Upper lobe of left lung (tissue), 6 donors: ENCODE data around the gene ZNF831. TPM values are rescaled to one million over a fixed set of nuclear protein-coding genes. Genes with fewer than 3 reads are reported as not detected.

Experiments
- ATAC-seq, 2 donors: fragments of 200-7000 bp; cut with Tn5 transposase; one replicate each; pipeline ENCODE4 v1.9.1; 2022; ENCODE audit warnings: mild to moderate bottlenecking in 2 of 2, moderate library complexity in 2 of 2; ENCODE audit not compliant: low FRiP score in 2 of 2
- DNase-seq, 2 donors: peaks; one replicate each; pipeline ENCODE4 v3.0.0-alpha.2; 2019 to 2020
- H3K27ac ChIP-seq, 4 donors: fragments of 200-600 bp; sonication (generic); one replicate each; pipeline ENCODE4 v1.5.1; 2016 to 2019
- H3K27me3 ChIP-seq, 4 donors: fragments of 200-600 bp; sonication (generic); one replicate each; pipeline ENCODE4 v1.5.1; 2017 to 2019
- H3K36me3 ChIP-seq, 4 donors: fragments of 200-600 bp; sonication (generic); one replicate each; pipeline ENCODE4 v1.5.1; 2016 to 2019
- H3K4me1 ChIP-seq, 4 donors: fragments of 200-600 bp; sonication (generic); one replicate each; pipeline ENCODE4 v1.5.1; 2018 to 2019
- H3K4me3 ChIP-seq, 4 donors: fragments of 200-600 bp; sonication (generic); one replicate each; pipeline ENCODE4 v1.5.1; 2017 to 2019; ENCODE audit warnings: mild to moderate bottlenecking in 2 of 4, moderate library complexity in 1 of 4
- H3K9me3 ChIP-seq, 4 donors: fragments of 200-600 bp; sonication (generic); one replicate each; pipeline ENCODE4 v1.5.1; 2018 to 2019
- CTCF ChIP-seq, 6 experiments: fragments of 450-650 bp in 4 of 6; fragments of 200-600 bp in 2 of 6; sonication (generic) in 2 of 6; IDR thresholded peaks; one replicate each; pipeline ENCODE4 v1.5.1; 2016 to 2019; ENCODE audit warnings: antibody characterized with exemption in 6 of 6
- EP300 ChIP-seq, 4 donors: sonication (generic); formaldehyde crosslinking; IDR thresholded peaks; one replicate each; pipeline ENCODE4 v1.5.1; 2017; ENCODE audit warnings: antibody characterized with exemption in 4 of 4, control low read depth in 2 of 4
- POLR2A ChIP-seq, 4 donors: fragments of 450-650 bp; IDR thresholded peaks; one replicate each; pipeline ENCODE4 v1.5.1; 2016 to 2017; ENCODE audit warnings: antibody characterized with exemption in 4 of 4, mild to moderate bottlenecking in 2 of 4
- POLR2AphosphoS5 ChIP-seq, 2 donors: sonication (generic); formaldehyde crosslinking; IDR thresholded peaks; one replicate each; pipeline ENCODE4 v1.5.1; 2017; ENCODE audit warnings: antibody characterized with exemption in 2 of 2
- WGBS, 2 donors: methylation state at CpG; one replicate each; pipeline ENCODE4 v1.1.5; 2017 to 2018; 5-methylcytosine and 5-hydroxymethylcytosine counted together
- total RNA-seq, 6 donors: library from RNA; depleted of rRNA in 4 of 6; stranded (reverse); fragments of >200 nt in 4 of 6; gene quantifications; one replicate each; pipeline versions ENCODE4 v1.1.0 to v1.2.1, GENCODE V29; 2016 to 2021
- donor health status: DM: no; HTN: no; CAD: no; lungs with moderate emphysema.
- donor health status: DM: no; HTN: yes; CAD: no; lungs with severe emphysema.

The ZNF831 gene
- total RNA-seq, 6 donors from 2014 or later, result 0.98 to 6.2 (median 2.8) TPM

GRCh38 chr20:59211208-59211765, 47.7 kb downstream of the ZNF831 start:
- Histone ChIP-seq H3K4me1 (peaks cover 0 to 4% (median 0%) of the 10 kb centered on the region in 4 donors), H3K36me3 (no peaks in the 10 kb centered on the region), H3K4me3 (no peak overlapping the region), H3K27ac (no peak overlapping the region), H3K9me3 (no peaks in the 10 kb centered on the region), H3K27me3 (no peaks in the 10 kb centered on the region)
- DNase-seq (no peak), ATAC-seq (no peak)
- WGBS, 2 donors, result 69 to 76% methylated on average over 7 of the region's 7 CpGs
- TF ChIP-seq EP300 (IDR thresholded peaks at IDR 0.05) (no peak), POLR2AphosphoS5 (IDR thresholded peaks at IDR 0.05) (no peak), CTCF (IDR thresholded peaks at IDR 0.05) (no peak), POLR2A (IDR thresholded peaks at IDR 0.05) (no peak)

GRCh38 chr20:59214073-59214472, 50.5 kb downstream of the ZNF831 start:
- no peak for ATAC-seq
- Histone ChIP-seq H3K36me3 (no peaks in the 10 kb centered on the region), H3K27me3 (no peaks in the 10 kb centered on the region), H3K4me1 (no peaks in the 10 kb centered on the region), H3K9me3 (no peaks in the 10 kb centered on the region), H3K27ac (no peak overlapping the region), H3K4me3 (no peak overlapping the region)
- DNase-seq, result no peak
- 57 to 75% methylated on average over 4 of the region's 4 CpGs for WGBS, 2 donors
- no peak for TF ChIP-seq EP300 (IDR thresholded peaks at IDR 0.05)
- no peak for TF ChIP-seq POLR2A (IDR thresholded peaks at IDR 0.05)
- TF ChIP-seq CTCF (IDR thresholded peaks at IDR 0.05), result no peak
- TF ChIP-seq POLR2AphosphoS5 (IDR thresholded peaks at IDR 0.05), result no peak

GRCh38 chr20:59214606-59215547, 51.3 kb downstream of the ZNF831 start:
- H3K27me3 ChIP-seq, result no peaks in the 10 kb centered on the region
- WGBS, 2 donors, result 71 to 72% methylated on average over 11 of the region's 11 CpGs
- no peak for TF ChIP-seq CTCF (IDR thresholded peaks at IDR 0.05)
- TF ChIP-seq POLR2A (IDR thresholded peaks at IDR 0.05), result no peak
- TF ChIP-seq EP300 (IDR thresholded peaks at IDR 0.05), result no peak
- TF ChIP-seq POLR2AphosphoS5 (IDR thresholded peaks at IDR 0.05), result no peak
- H3K9me3 ChIP-seq, result no peaks in the 10 kb centered on the region
- H3K4me1 ChIP-seq, result no peaks in the 10 kb centered on the region
- H3K27ac ChIP-seq, result no peak overlapping the region
- no peak for ATAC-seq
- no peaks in the 10 kb centered on the region for H3K36me3 ChIP-seq
- DNase-seq, result no peak
- no peak overlapping the region for H3K4me3 ChIP-seq

GRCh38 chr20:59217173-59217572, 53.6 kb downstream of the ZNF831 start:
- Histone ChIP-seq H3K27me3 (peaks cover 0 to 6% (median 0%) of the 10 kb centered on the region in 4 donors), H3K27ac (no peak overlapping the region), H3K4me1 (peaks cover 0 to 9% (median 9%) of the 10 kb centered on the region in 4 donors), H3K4me3 (no peak overlapping the region), H3K9me3 (no peaks in the 10 kb centered on the region), H3K36me3 (no peaks in the 10 kb centered on the region)
- TF ChIP-seq POLR2A (IDR thresholded peaks at IDR 0.05) (no peak), CTCF (IDR thresholded peaks at IDR 0.05) (no peak), POLR2AphosphoS5 (IDR thresholded peaks at IDR 0.05) (no peak), EP300 (IDR thresholded peaks at IDR 0.05) (no peak)
- no peak for ATAC-seq
- no peak for DNase-seq
- WGBS, 2 donors, result 60 to 61% methylated on average over 1 of the region's 1 CpG
